Common myeloid progenitor, CD34-positive (primary cell): Measurements from ENCODE around the gene IQGAP2.

ENCODE experiments used
- CTCF ChIA-PET: fragments of 350-600 bp; sonication (Branson Sonifier 250); formaldehyde crosslinking; loops from one replicate; lab custom pipeline; 2021; ENCODE audit warnings: antibody characterized with exemption; lab: Charles Lee
- POLR2A ChIA-PET: fragments of 350-600 bp; sonication (Branson Sonifier 250); formaldehyde crosslinking; loops from one replicate; lab custom pipeline; 2021; ENCODE audit warnings: antibody characterized with exemption; lab: Charles Lee
- DNase-seq, 3 donors: peaks; one replicate each; pipeline versions ENCODE4 v3.0.0 to v3.0.0-alpha.2; 2013
- H3K27ac ChIP-seq, 2 experiments: 1 replicate in 1 of 2; 2 replicates in 1 of 2; pipeline ENCODE4 v1.7.0; 2013; ENCODE audit warnings: inconsistent platforms in 2 of 2, low read length in 2 of 2, mild to moderate bottlenecking in 2 of 2, low read depth in 1 of 2, moderate library complexity in 1 of 2; ENCODE audit not compliant: severe bottlenecking in 2 of 2, insufficient read depth in 1 of 2, poor library complexity in 1 of 2
- H3K27me3 ChIP-seq, 5 experiments: replicated peaks in 2 of 5; 1 replicate in 3 of 5; 2 replicates in 2 of 5; pipeline versions ENCODE4 v1.6.1 to v1.7.0; 2013; ENCODE audit warnings: low read length in 4 of 5, mild to moderate bottlenecking in 2 of 5, moderate library complexity in 2 of 5, inconsistent platforms in 1 of 5; ENCODE audit not compliant: insufficient read depth in 5 of 5, control insufficient read depth in 4 of 5
- H3K36me3 ChIP-seq, 4 experiments: 1 replicate in 2 of 4; 2 replicates in 2 of 4; pipeline versions ENCODE4 v1.6.1 to v1.7.0; 2013; ENCODE audit warnings: low read length in 3 of 4, control low read depth in 1 of 4, mild to moderate bottlenecking in 1 of 4; ENCODE audit not compliant: control insufficient read depth in 4 of 4, insufficient read depth in 4 of 4
- H3K4me1 ChIP-seq, 4 experiments: 1 replicate in 3 of 4; 2 replicates in 1 of 4; pipeline versions ENCODE4 v1.6.1 to v1.7.1; 2013; ENCODE audit warnings: low read length in 3 of 4, mild to moderate bottlenecking in 3 of 4, control low read depth in 1 of 4, inconsistent platforms in 1 of 4, moderate library complexity in 1 of 4; ENCODE audit not compliant: control insufficient read depth in 4 of 4, insufficient read depth in 4 of 4; ENCODE audit errors: control extremely low read depth in 1 of 4
- H3K4me3 ChIP-seq, 7 experiments: 1 replicate in 4 of 7; 2 replicates in 3 of 7; pipeline versions ENCODE4 v1.5.1 to v1.7.0; 2013; ENCODE audit warnings: mild to moderate bottlenecking in 7 of 7, low read length in 6 of 7, moderate library complexity in 6 of 7, inconsistent platforms in 2 of 7, low read depth in 2 of 7, control low read depth in 1 of 7; ENCODE audit not compliant: insufficient read depth in 4 of 7, control insufficient read depth in 1 of 7; ENCODE audit errors: extremely low read depth in 1 of 7
- H3K9me3 ChIP-seq, 5 experiments: 1 replicate in 4 of 5; 2 replicates in 1 of 5; pipeline versions ENCODE4 v1.6.1 to v1.7.1; 2013; ENCODE audit warnings: low read length in 4 of 5, mild to moderate bottlenecking in 2 of 5, inconsistent platforms in 1 of 5, low read depth in 1 of 5, moderate library complexity in 1 of 5; ENCODE audit not compliant: control insufficient read depth in 4 of 5, insufficient read depth in 2 of 5; ENCODE audit errors: control extremely low read depth in 1 of 5
- WGBS: methylation state at CpG from one replicate; pipeline ENCODE4 v1.1.5; 2013; ENCODE audit not compliant: insufficient coverage; 5-methylcytosine and 5-hydroxymethylcytosine counted together

The IQGAP2 gene

DNA sequence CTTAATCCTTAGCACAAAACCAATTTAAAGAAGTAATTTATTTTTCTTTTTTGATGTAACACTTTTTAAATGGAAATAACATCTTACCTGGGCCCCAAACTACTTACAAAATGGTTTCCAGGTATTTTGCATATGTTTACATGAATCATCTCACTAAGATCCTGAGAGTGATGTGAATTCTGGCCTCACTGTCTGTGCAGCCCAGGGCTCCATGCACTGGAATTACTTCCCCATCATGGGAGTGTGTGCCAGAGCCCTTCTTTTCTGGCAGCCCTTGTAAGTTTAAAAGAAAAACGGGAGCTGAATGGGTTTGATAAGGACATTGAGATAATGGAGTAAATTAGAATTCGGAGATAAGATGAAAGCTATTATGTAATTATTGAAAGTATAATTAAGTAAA is 300.6 kb downstream of the IQGAP2 start:
- no CpG with 5 or more reads among the region's 2 CpGs for WGBS
- Histone ChIP-seq H3K4me1 (peaks cover 0 to 14% (median 10%) of the 10 kb centered on the region in 4 experiments), H3K36me3 (peaks cover 21 to 56% (median 43%) of the 10 kb centered on the region in 4 experiments)

DNA sequence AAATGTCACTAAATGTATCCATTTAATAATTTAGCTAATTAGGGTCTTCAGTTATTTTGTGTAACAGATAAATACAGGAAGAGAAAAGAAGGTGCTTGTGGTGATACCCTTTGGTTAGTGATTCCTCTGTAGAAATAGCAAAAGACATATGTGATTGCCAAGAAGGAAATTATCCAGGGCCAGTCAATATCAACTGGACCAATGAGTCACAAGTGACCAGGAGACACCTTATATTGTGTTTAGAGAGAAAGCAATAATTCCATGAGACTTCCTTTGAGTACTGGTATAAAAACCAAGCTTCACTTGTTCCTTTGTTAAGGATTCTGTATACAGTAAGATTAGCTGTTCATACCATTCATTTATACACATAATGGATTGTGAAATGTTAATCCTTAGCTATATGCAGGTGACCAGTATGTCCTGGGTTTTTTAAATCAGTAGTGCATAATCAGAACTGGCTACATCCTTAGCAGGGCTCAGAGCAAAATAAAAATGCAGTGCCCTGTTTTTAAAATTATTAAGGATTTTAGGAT is 301.1 kb downstream of the IQGAP2 start:
- H3K9me3 ChIP-seq: no peaks in the 10 kb centered on the region
- CTCF ChIA-PET: interaction anchor here (0.9 to 2.4 kb wide), 8 partner anchors 11 to 312 kb away, joined by 3 to 9 read pairs (median 5); partner anchors contain the start of gene F2R
- H3K4me3 ChIP-seq: no peak overlapping the region
- no peak for DNase-seq
- H3K36me3 ChIP-seq: peaks cover 18 to 57% (median 43%) of the 10 kb centered on the region in 4 experiments
- POLR2A ChIA-PET: interaction anchor here (1.2 kb wide), 1 partner anchor 12 kb away, joined by 4 read pairs; the partner anchor contains the start of gene F2R
- H3K27ac ChIP-seq: no peak overlapping the region
- H3K27me3 ChIP-seq: no peaks in the 10 kb centered on the region
- H3K4me1 ChIP-seq: peaks cover 0 to 14% (median 10%) of the 10 kb centered on the region in 4 experiments

More for the DNA sequence above, 300.6 kb downstream of the IQGAP2 start:
- Histone ChIP-seq H3K27ac (no peak overlapping the region), H3K4me3 (no peak overlapping the region), H3K27me3 (no peaks in the 10 kb centered on the region), H3K9me3 (no peaks in the 10 kb centered on the region)
- no peak for DNase-seq
- ChIA-PET CTCF (interaction anchor here (0.9 to 2.4 kb wide), 6 partner anchors 11 to 313 kb away, joined by 3 to 9 read pairs (median 6); partner anchors contain the start of gene F2R), POLR2A (interaction anchor here (1.2 kb wide), 1 partner anchor 12 kb away, joined by 4 read pairs; the partner anchor contains the start of gene F2R)

DNA sequence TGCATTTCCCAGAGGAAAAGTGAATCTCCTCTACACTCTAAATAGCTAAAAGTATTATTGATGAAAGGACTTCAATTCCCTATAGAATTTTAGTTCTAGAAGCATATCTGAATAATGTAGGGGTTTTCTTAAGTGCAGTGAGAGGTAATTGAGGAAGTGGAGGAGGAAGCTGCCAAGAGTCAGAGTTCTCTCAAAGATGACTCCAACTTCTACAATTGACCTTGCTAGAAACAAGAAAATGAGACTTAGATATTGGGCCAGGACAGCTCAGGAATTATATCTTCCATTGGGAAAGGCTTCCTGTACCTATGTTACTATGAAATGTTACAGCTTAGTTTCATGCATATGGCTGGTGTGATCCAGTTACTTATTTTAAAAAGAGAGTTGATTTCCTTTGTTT is 302.5 kb downstream of the IQGAP2 start:
- H3K4me1 ChIP-seq: peaks cover 0 to 16% (median 11%) of the 10 kb centered on the region in 4 experiments
- no peak overlapping the region for H3K27ac ChIP-seq
- H3K9me3 ChIP-seq: no peaks in the 10 kb centered on the region
- ChIA-PET CTCF (interaction anchor here (0.6 to 2.4 kb wide), 6 partner anchors 10 to 311 kb away, joined by 3 to 9 read pairs (median 5); partner anchors contain the start of gene F2R), POLR2A (no interaction called here)
- peak in 2 of 3 donors; percentile 65 to 71 for DNase-seq
- H3K4me3 ChIP-seq: no peak overlapping the region
- peaks cover 13 to 47% (median 36%) of the 10 kb centered on the region in 4 experiments for H3K36me3 ChIP-seq
- no peaks in the 10 kb centered on the region for H3K27me3 ChIP-seq

DNA sequence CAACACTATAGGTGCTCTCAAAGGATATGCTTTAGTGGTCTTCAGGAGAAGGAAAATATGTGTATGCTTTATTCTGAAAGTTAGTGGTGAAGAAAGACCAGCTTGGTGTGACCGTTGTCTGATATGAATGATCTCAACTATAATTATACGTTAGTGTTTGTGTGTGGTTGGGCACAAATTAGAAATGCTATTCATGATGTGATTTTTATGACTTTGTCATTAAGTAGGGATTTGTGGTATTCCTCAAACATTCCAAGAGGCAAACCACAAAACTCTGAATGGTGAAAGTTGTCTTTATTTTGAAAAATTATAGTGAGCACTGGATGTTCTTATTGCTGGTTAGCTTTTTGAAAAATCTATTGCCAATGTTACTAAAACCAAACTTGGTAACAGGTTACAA is 306.7 kb downstream of the IQGAP2 start:
- DNase-seq: no peak
- H3K4me1 ChIP-seq: peaks cover 4 to 34% (median 15%) of the 10 kb centered on the region in 4 experiments
- no CpG with 5 or more reads among the region's 2 CpGs for WGBS
- H3K4me3 ChIP-seq: no peak overlapping the region
- H3K36me3 ChIP-seq: peaks cover 0 to 19% (median 12%) of the 10 kb centered on the region in 4 experiments
- H3K27me3 ChIP-seq: no peaks in the 10 kb centered on the region
- ChIA-PET CTCF (interaction anchor here (1.4 to 1.6 kb wide), 2 partner anchors 20 to 65 kb away, joined by 3 to 9 read pairs; no protein-coding TSS in a partner anchor), POLR2A (no interaction called here)
- no peak overlapping the region for H3K27ac ChIP-seq
- H3K9me3 ChIP-seq: no peaks in the 10 kb centered on the region

DNA sequence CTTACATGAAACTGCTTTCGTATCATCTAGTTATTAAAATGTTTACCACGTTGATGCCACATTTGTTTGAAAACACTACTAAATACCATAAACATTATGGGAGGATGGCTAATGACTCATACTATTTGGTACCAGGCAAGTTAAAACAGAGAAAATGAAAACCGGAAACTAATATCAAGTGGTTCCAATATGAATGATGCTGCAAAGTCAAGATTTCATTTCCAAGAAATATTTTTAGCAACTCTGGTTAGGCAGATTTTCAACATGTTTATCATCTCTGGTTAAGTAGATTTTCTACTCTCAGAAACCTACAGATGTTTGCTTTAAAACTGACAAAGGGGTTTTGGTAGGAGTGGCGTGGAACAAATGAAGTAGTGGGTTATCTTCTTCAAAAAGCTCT is 307.9 kb downstream of the IQGAP2 start:
- Histone ChIP-seq H3K4me3 (no peak overlapping the region), H3K4me1 (peaks cover 4 to 31% (median 13%) of the 10 kb centered on the region in 4 experiments), H3K27me3 (no peaks in the 10 kb centered on the region), H3K9me3 (no peaks in the 10 kb centered on the region), H3K36me3 (peaks cover 0 to 17% (median 9%) of the 10 kb centered on the region in 4 experiments), H3K27ac (no peak overlapping the region)
- ChIA-PET POLR2A (no interaction called here), CTCF (interaction anchor here (1.2 to 1.6 kb wide), 4 partner anchors 18 to 63 kb away, joined by 3 to 9 read pairs (median 4); no protein-coding TSS in a partner anchor)
- 61% methylated on average over 2 of the region's 4 CpGs for WGBS
- peak in 2 of 3 donors; percentile 26 to 40 for DNase-seq

DNA sequence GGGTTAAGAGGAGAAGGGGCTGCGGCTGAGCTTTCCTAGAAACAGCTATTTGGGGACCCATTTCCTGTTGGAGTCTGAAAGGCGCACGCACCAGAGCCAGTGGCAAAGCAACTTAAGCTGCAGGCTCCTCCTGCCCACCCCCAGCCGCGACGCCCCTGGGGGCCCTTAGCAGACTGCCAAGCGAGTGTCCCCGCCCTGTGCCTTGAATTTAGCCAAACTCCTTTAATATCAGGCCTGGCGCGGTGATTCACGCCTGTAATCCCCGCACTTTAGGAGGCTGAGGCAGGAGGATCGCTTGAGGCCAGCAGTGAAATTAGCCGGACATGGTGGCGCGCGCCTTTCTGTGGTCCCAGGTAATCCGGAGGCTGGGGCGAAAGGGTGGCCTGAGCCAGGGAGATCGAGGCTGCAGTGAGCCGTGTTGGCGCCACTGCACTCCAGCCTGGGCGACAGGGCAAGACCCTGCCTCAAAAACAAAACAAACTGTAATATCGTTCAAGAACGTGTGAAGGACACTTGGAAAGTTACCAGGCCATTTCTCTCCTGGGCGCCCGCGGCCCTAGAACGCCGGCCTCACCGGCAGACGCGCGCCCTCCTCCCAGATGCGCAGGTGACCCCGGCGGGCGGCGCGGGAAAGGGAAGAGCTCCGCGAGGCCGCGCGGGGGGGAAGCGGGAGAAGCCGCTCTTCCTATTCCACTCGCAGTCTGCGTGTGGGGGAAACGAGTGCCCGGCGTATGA is 311.8 kb downstream of the IQGAP2 start:
- 4% methylated on average over 39 of the region's 52 CpGs for WGBS
- peak overlapping the region; percentile 80 to 100 (median 94) for H3K4me3 ChIP-seq
- no peaks in the 10 kb centered on the region for H3K9me3 ChIP-seq
- peaks cover 15 to 59% (median 30%) of the 10 kb centered on the region in 4 experiments for H3K4me1 ChIP-seq
- CTCF ChIA-PET: interaction anchor here (0.6 to 3.9 kb wide), 10 partner anchors 10 to 224 kb away, joined by 3 to 23 read pairs (median 4); no protein-coding TSS in a partner anchor
- DNase-seq: peak in 2 of 3 donors; percentile 42 to 61
- H3K27me3 ChIP-seq: no peaks in the 10 kb centered on the region
- POLR2A ChIA-PET: interaction anchor here (1.0 to 1.9 kb wide), 2 partner anchors 11 to 18 kb away, joined by 3 to 4 read pairs; no protein-coding TSS in a partner anchor
- no peaks in the 10 kb centered on the region for H3K36me3 ChIP-seq
- peak overlapping the region in 1 of 2 experiments; percentile 82 for H3K27ac ChIP-seq
